ENCODE results near the gene LBP. TPM values are rescaled to one million over a fixed set of nuclear protein-coding genes. Genes with fewer than 3 reads are reported as not detected.

The LBP gene
- total and polyA plus RNA-seq, 2 donors (not counting 1 experiment from before 2014, with no cell fraction given) = not detected

GRCh38 chr20:38424401-38424800 is 78.1 kb downstream of the LBP start:
- Mint-ChIP-seq H3K27me3 (no peaks in the 10 kb centered on the region), H3K27ac (no peak overlapping the region), H3K9me3 (ENCODE audit: insufficient read depth) (no peaks in the 10 kb centered on the region), H3K4me1 (peaks cover 12% of the 10 kb centered on the region), H3K4me3 (no peak overlapping the region)
- no peaks in the 10 kb centered on the region for H3K9me3 ChIP-seq (ENCODE audit: control extremely low read depth in 1 of 3, control insufficient read depth in 2 of 3, insufficient read depth in 1 of 3, low read length in 2 of 3)
- no peak for DNase-seq
- H3K27me3 ChIP-seq (replicated peaks in 1 of 4; ENCODE audit: control extremely low read depth in 1 of 4, control insufficient read depth in 3 of 4, insufficient read depth in 4 of 4, low read length in 3 of 4) = no peaks in the 10 kb centered on the region
- H4K20me1 ChIP-seq (ENCODE audit: control insufficient read depth, insufficient read depth, low read length, poor library complexity, severe bottlenecking) = peaks cover 71% of the 10 kb centered on the region
- H3K27ac ChIP-seq (ENCODE audit: low read length in 2 of 2) = no peak overlapping the region
- WGBS (ENCODE audit: insufficient coverage) = 100% methylated on average over 1 of the region's 1 CpG
- H3K4me1 ChIP-seq (ENCODE audit: control insufficient read depth in 2 of 2, insufficient read depth in 2 of 2, low read length in 2 of 2) = no peaks in the 10 kb centered on the region
- no peak overlapping the region for H3K9ac ChIP-seq (ENCODE audit: low read length)
- peaks cover 7% of the 10 kb centered on the region for H3K79me2 ChIP-seq (ENCODE audit: control insufficient read depth, insufficient read depth, low read length)
- H3K4me2 ChIP-seq (replicated peaks; ENCODE audit: low read depth, low read length, poor library complexity, severe bottlenecking) = no peak overlapping the region
- H2AFZ ChIP-seq (ENCODE audit: insufficient read depth, low read depth, low read length, poor library complexity, severe bottlenecking) = no peak overlapping the region
- intact Hi-C loops (cut with micrococcal nuclease) = no loop called here
- ChIA-PET CTCF (interaction anchor here (1.2 kb wide), 1 partner anchor 22 kb away, joined by 4 read pairs; no protein-coding TSS in a partner anchor), POLR2A (interaction anchor here (1.2 kb wide), 1 partner anchor 11 kb away, joined by 3 read pairs; the partner anchor contains the start of gene SNHG17)
- H3K4me3 ChIP-seq (ENCODE audit: control extremely low read depth in 1 of 5, extremely low read depth in 1 of 5, insufficient read depth in 1 of 5, low read depth in 2 of 5, low read length in 4 of 5) = no peak overlapping the region
- TF ChIP-seq EZH2 (IDR thresholded peaks at IDR 0.05; ENCODE audit: borderline replicate concordance, insufficient read depth, low read depth, low read length, poor library complexity, severe bottlenecking) (no peak), CTCF (IDR thresholded peaks at IDR 0.05) (no peak)
- H3K36me3 ChIP-seq (replicated peaks in 1 of 2; ENCODE audit: control extremely low read depth in 1 of 2, control insufficient read depth in 1 of 2, extremely low read depth in 1 of 2, insufficient read depth in 2 of 2, low read length in 1 of 2) = peaks cover 4 to 91% of the 10 kb centered on the region in 2 experiments
- ATAC-seq (ENCODE audit: low read depth) = no peak

GRCh38 chr20:38426006-38426897 is 80.0 kb downstream of the LBP start:
- Mint-ChIP-seq H3K27ac (no peak overlapping the region), H3K27me3 (no peaks in the 10 kb centered on the region), H3K4me3 (no peak overlapping the region), H3K4me1 (peaks cover 12% of the 10 kb centered on the region), H3K9me3 (ENCODE audit: insufficient read depth) (no peaks in the 10 kb centered on the region)
- ChIA-PET CTCF (no interaction called here), POLR2A (no interaction called here)
- peaks cover 4 to 87% of the 10 kb centered on the region in 2 experiments for H3K36me3 ChIP-seq (replicated peaks in 1 of 2; ENCODE audit: control extremely low read depth in 1 of 2, control insufficient read depth in 1 of 2, extremely low read depth in 1 of 2, insufficient read depth in 2 of 2, low read length in 1 of 2)
- no peak overlapping the region for H3K4me2 ChIP-seq (replicated peaks; ENCODE audit: low read depth, low read length, poor library complexity, severe bottlenecking)
- no peak overlapping the region for H3K9ac ChIP-seq (ENCODE audit: low read length)
- H3K79me2 ChIP-seq (ENCODE audit: control insufficient read depth, insufficient read depth, low read length) = peaks cover 15% of the 10 kb centered on the region
- H3K4me3 ChIP-seq (ENCODE audit: control extremely low read depth in 1 of 5, extremely low read depth in 1 of 5, insufficient read depth in 1 of 5, low read depth in 2 of 5, low read length in 4 of 5) = no peak overlapping the region
- WGBS (ENCODE audit: insufficient coverage) = 95% methylated on average over 9 of the region's 15 CpGs
- no peak for TF ChIP-seq CTCF (IDR thresholded peaks at IDR 0.05)
- no peak for TF ChIP-seq EZH2 (IDR thresholded peaks at IDR 0.05; ENCODE audit: borderline replicate concordance, insufficient read depth, low read depth, low read length, poor library complexity, severe bottlenecking)
- no peaks in the 10 kb centered on the region for H3K9me3 ChIP-seq (ENCODE audit: control extremely low read depth in 1 of 3, control insufficient read depth in 2 of 3, insufficient read depth in 1 of 3, low read length in 2 of 3)
- intact Hi-C loops (cut with micrococcal nuclease) = no loop called here
- no peaks in the 10 kb centered on the region for H3K27me3 ChIP-seq (replicated peaks in 1 of 4; ENCODE audit: control extremely low read depth in 1 of 4, control insufficient read depth in 3 of 4, insufficient read depth in 4 of 4, low read length in 3 of 4)
- peaks cover 81% of the 10 kb centered on the region for H4K20me1 ChIP-seq (ENCODE audit: control insufficient read depth, insufficient read depth, low read length, poor library complexity, severe bottlenecking)
- H3K27ac ChIP-seq (ENCODE audit: low read length in 2 of 2) = no peak overlapping the region
- DNase-seq = no peak
- no peaks in the 10 kb centered on the region for H3K4me1 ChIP-seq (ENCODE audit: control insufficient read depth in 2 of 2, insufficient read depth in 2 of 2, low read length in 2 of 2)
- no peak for ATAC-seq (ENCODE audit: low read depth)
- no peak overlapping the region for H2AFZ ChIP-seq (ENCODE audit: insufficient read depth, low read depth, low read length, poor library complexity, severe bottlenecking)

All from B cell (primary cell).